Ovary (tissue), 9 donors: ENCODE results near the gene MAP7D1. TPM values are rescaled to one million over a fixed set of nuclear protein-coding genes. Genes with fewer than 3 reads are reported as not detected.
A peak's percentile ranks its signal among the peaks of the same experiment; 100 is the strongest.

Source experiments
- DNase-seq, 5 donors: peaks; one replicate each; pipeline ENCODE4 v3.0.0-alpha.2; 2019 to 2020
- H3K27ac ChIP-seq, 2 donors: fragments of 200-600 bp; one replicate each; pipeline versions ENCODE4 v1.5.1 to v1.8.0; 2019 to 2022
- H3K27me3 ChIP-seq: fragments of 200-600 bp; one replicate; pipeline ENCODE4 v1.8.0; 2022
- H3K36me3 ChIP-seq: fragments of 200-600 bp; sonication (generic); one replicate; pipeline ENCODE4 v1.5.1; 2019
- H3K4me1 ChIP-seq: one replicate; pipeline ENCODE4 v1.8.1; 2013; ENCODE audit warnings: mild to moderate bottlenecking, moderate library complexity; ENCODE audit not compliant: insufficient read depth
- H3K4me3 ChIP-seq: fragments of 200-600 bp; sonication (generic); one replicate; pipeline ENCODE4 v1.5.1; 2017
- H3K9me3 ChIP-seq, 2 donors: fragments of 200-600 bp in 1 of 2; sonication (generic) in 1 of 2; one replicate each; pipeline versions ENCODE4 v1.5.1 to v1.8.1; 2013 to 2019; ENCODE audit warnings: mild to moderate bottlenecking in 1 of 2, moderate library complexity in 1 of 2
- EP300 ChIP-seq: sonication (generic); formaldehyde crosslinking; IDR thresholded peaks from one replicate; pipeline ENCODE4 v1.6.1; 2017; ENCODE audit warnings: antibody characterized with exemption
- POLR2A ChIP-seq: fragments of 450-650 bp; IDR thresholded peaks from one replicate; pipeline ENCODE4 v1.6.1; 2017; ENCODE audit warnings: antibody characterized with exemption, mild to moderate bottlenecking, moderate library complexity
- WGBS, 3 donors: extraction: QIAGEN DNeasy Blood & Tissue Kit in 1 of 3; methylation state at CpG; one replicate each; pipeline versions ENCODE4 v1.1.5 to v1.1.7; 2013 to 2017; 5-methylcytosine and 5-hydroxymethylcytosine counted together
- intact Hi-C, 4 donors: fragments of 100-400 bp; cut with DNase I; formaldehyde crosslinking; loops; one replicate each; pipeline versions ENCODE4 v1.11.0 to v1.15.1; 2022 to 2023
- polyA plus RNA-seq, 2 donors: library from polyadenylated mRNA; stranded (reverse); fragments of 200-250 nt in 1 of 2; fragments of 350-450 nt in 1 of 2; fragmentation: Illumina TruSeq in 1 of 2; extraction: RNeasy Lipid Tissue Mini Kit (QIAGEN cat#74804) in 1 of 2; gene quantifications; one replicate each; pipeline ENCODE4 v1.2.3, GENCODE V29; 2013 to 2014
- total RNA-seq, 7 donors: library from RNA; depleted of rRNA in 2 of 7; stranded (reverse); fragments of >200 nt in 2 of 7; fragmentation: NEBNext Ultra II Directional in 3 of 7; extraction: Animal tissue kit (Norgen Biotek cat#: 25700) in 3 of 7; gene quantifications; one replicate each; pipeline versions ENCODE4 v1.1.0 to v1.2.4, GENCODE V29; 2016 to 2023
- TF ChIP-seq, protein P1 (sequence below), 3 donors: fragments of 450-650 bp in 2 of 3; fragments of 200-600 bp in 1 of 3; IDR thresholded peaks; one replicate each; pipeline versions ENCODE4 v1.5.1 to v1.8.0; 2016 to 2022; ENCODE audit warnings: antibody characterized with exemption in 3 of 3, mild to moderate bottlenecking in 1 of 3
- donor health status: DM: no; HTN: no; CAD: no; lungs with moderate emphysema.
- donor health status: DM: no; HTN: no; CAD: no.
- donor health status: Bipolar disorder and iron deficiency.
- donor health status: DM: yes; HTN: yes; CAD: no.
- donor health status: DM: no; HTN: no; CAD: no.
- donor health status: DM: yes; HTN: yes; CAD: no.

The MAP7D1 gene
- total and polyA plus RNA-seq, 9 donors: 31.4 to 99.1 (median 64.1) TPM

DNA sequence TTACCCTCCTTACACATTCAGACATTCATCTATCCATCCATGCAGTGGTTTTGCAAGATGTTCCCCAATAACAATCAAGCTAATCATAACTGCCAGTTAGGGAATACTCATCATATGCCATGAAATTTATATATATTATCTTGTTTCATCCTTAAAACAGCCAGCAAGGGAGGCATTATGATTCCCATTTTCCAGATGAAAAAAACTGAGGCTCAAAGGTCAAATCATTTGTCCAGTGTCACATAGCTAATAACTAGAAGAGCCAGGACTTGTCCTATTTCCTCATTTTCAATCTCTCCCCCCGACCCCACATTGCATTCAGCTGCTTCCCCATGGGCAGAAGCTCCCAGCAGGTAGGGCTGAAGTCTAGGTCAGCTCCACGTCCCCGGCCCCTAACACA is 23.9 kb upstream of the MAP7D1 start:
- no peak overlapping the region for H3K4me3 ChIP-seq
- WGBS, 3 donors: 78 to 81% (median 79%) methylated on average over 3 of the region's 3 CpGs
- TF ChIP-seq, protein P1, sequence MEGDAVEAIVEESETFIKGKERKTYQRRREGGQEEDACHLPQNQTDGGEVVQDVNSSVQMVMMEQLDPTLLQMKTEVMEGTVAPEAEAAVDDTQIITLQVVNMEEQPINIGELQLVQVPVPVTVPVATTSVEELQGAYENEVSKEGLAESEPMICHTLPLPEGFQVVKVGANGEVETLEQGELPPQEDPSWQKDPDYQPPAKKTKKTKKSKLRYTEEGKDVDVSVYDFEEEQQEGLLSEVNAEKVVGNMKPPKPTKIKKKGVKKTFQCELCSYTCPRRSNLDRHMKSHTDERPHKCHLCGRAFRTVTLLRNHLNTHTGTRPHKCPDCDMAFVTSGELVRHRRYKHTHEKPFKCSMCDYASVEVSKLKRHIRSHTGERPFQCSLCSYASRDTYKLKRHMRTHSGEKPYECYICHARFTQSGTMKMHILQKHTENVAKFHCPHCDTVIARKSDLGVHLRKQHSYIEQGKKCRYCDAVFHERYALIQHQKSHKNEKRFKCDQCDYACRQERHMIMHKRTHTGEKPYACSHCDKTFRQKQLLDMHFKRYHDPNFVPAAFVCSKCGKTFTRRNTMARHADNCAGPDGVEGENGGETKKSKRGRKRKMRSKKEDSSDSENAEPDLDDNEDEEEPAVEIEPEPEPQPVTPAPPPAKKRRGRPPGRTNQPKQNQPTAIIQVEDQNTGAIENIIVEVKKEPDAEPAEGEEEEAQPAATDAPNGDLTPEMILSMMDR (IDR thresholded peaks at IDR 0.05): no peak
- TF ChIP-seq EP300 (no peak), POLR2A (no peak)
- no peaks in the 10 kb centered on the region for H3K9me3 ChIP-seq
- intact Hi-C loops: loop anchor here in 1 of 4 donors (5.0 kb wide), 1 partner anchor 35 kb away; no protein-coding TSS in a partner anchor
- H3K27me3 ChIP-seq: no peaks in the 10 kb centered on the region
- peaks cover 2% of the 10 kb centered on the region for H3K4me1 ChIP-seq
- no peak overlapping the region for H3K27ac ChIP-seq
- no peak for DNase-seq
- H3K36me3 ChIP-seq: no peaks in the 10 kb centered on the region

DNA sequence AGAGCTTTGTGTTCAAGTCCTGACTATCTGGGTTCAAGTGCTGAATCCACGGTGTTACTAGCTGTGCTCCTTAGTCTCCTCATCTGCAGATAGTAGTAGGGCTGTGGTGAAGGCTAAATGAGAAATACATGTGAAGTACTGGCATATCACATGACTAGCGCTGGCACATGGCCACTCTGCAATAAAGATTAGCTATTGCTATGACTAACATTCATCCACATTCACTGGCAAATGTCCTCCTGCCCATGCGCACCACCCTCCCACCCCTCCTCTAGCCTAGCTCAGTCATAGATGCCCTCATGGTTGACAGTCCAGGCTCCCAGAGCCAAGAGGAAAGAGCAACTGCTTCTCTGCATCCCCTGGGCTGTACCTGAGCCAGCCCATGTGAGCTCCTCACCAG is 22.5 kb upstream of the MAP7D1 start:
- no peaks in the 10 kb centered on the region for H3K27me3 ChIP-seq
- peak; percentile 54 to 69 (median 66) for DNase-seq
- H3K4me1 ChIP-seq: peaks cover 2% of the 10 kb centered on the region
- no peaks in the 10 kb centered on the region for H3K36me3 ChIP-seq
- 40 to 55% (median 42%) methylated on average over 3 of the region's 3 CpGs for WGBS, 3 donors
- no peaks in the 10 kb centered on the region for H3K9me3 ChIP-seq
- intact Hi-C loops: loop anchor here in 1 of 4 donors (5.0 kb wide), 1 partner anchor 36 kb away; no protein-coding TSS in a partner anchor
- H3K27ac ChIP-seq: no peak overlapping the region
- no peak overlapping the region for H3K4me3 ChIP-seq
- no peak for TF ChIP-seq EP300
- TF ChIP-seq POLR2A: no peak
- TF ChIP-seq, protein P1 (IDR thresholded peaks at IDR 0.05): no peak

DNA sequence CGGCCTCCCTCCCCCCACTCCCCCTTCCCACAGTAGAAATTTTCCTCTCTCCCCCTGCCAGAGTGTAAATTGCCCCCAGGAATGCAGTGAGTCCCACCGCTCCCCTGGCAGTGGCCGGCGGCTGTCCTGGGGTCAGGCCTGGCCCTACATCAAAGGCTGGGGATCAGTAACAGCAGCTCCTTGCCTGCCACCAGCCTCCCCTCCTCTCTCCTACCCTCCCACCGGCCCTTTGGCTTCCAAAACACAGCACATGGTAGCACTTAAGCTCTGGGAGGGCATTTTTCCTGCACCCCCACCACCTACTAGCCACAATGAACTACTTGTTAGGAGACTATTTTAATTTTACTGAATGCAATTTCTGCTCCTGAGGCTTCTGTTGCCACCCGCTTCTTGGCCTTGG is 21.9 kb upstream of the MAP7D1 start:
- TF ChIP-seq, protein P1 (IDR thresholded peaks at IDR 0.05): no peak
- Histone ChIP-seq H3K4me3 (no peak overlapping the region), H3K27ac (no peak overlapping the region), H3K4me1 (peaks cover 2% of the 10 kb centered on the region), H3K36me3 (no peaks in the 10 kb centered on the region), H3K9me3 (no peaks in the 10 kb centered on the region), H3K27me3 (no peaks in the 10 kb centered on the region)
- 52 to 66% (median 54%) methylated on average over 6 of the region's 6 CpGs for WGBS, 3 donors
- intact Hi-C loops: loop anchor here in 1 of 4 donors (5.0 kb wide), 1 partner anchor 37 kb away; no protein-coding TSS in a partner anchor
- no peak for DNase-seq

DNA sequence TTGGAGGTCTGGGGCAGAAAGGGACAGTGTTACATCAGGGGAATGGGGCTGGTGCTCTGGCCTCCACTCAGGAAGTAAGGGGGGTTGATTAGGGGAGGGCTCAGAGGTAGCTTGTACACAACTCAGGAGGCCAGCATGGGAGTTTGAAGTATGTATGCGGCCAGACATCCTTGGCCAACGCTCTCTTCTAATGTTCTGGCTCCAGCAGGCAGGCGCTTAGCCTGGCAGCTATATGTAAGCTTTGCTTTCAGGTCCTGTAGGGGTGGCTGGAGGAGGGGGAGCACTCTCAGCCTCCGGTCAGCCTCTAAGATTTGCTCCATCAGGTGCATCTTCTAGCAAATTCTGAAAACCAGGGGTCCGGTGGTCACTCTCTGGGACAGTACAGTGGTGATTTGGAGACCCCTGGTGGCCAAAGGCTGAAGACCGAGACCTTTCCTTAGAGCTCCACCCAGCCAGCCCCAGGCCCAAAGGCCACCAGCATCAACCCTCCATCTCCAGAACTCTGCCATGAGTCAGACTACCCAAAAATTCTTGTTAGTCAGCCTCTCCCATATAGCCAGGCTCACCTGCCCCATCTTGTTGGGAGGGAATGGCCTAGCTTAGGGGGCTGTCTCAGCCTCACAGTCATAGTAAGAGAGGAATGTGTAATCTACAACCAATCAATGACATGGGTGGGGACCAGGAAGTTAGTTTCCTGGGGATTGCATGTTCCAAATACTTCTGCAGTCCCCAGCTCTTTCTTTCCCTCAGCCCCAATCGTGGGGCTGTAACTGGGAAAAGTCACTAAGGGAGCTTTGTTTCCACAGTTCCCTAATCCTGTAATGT is 21.2 kb upstream of the MAP7D1 start:
- Histone ChIP-seq H3K36me3 (no peaks in the 10 kb centered on the region), H3K4me1 (peaks cover 2% of the 10 kb centered on the region), H3K4me3 (no peak overlapping the region), H3K9me3 (no peaks in the 10 kb centered on the region), H3K27me3 (no peaks in the 10 kb centered on the region), H3K27ac (no peak overlapping the region)
- TF ChIP-seq EP300: no peak
- no peak for TF ChIP-seq POLR2A
- TF ChIP-seq, protein P1 (IDR thresholded peaks at IDR 0.05): peak; percentile 35 to 62 (median 48)
- intact Hi-C loops: loop anchor here in 2 of 4 donors (5.0 kb wide), 2 partner anchors 32 to 37 kb away; no protein-coding TSS in a partner anchor
- DNase-seq: peak; percentile 41 to 70 (median 58)
- 55 to 62% (median 56%) methylated on average over 7 of the region's 7 CpGs for WGBS, 3 donors
